A673 (cell line): ENCODE results near the gene MND1.

Experiments
- CTCF ChIP-seq: fragments of 300-800, 200-600 bp; sonication (generic); conservative IDR thresholded peaks from 2 replicates; pipeline ENCODE4 v1.5.1; 2017; ENCODE audit warnings: low read depth, mild to moderate bottlenecking, antibody characterized with exemption, low read length, moderate library complexity, mixed read lengths
- EZH2 ChIP-seq: fragments of 200-600 bp; sonication (generic); IDR thresholded peaks from 2 replicates; pipeline ENCODE4 v1.6.1; 2017; ENCODE audit warnings: borderline replicate concordance, low read depth, mild to moderate bottlenecking, mixed read lengths, antibody characterized with exemption, low read length; ENCODE audit not compliant: poor library complexity, severe bottlenecking

GRCh38 chr4:153348006-153348405 is 3.5 kb downstream of the MND1 start:
- TF ChIP-seq EZH2 (no peak), CTCF (no peak)
